Transverse colon (tissue), 4 donors: Measurements from ENCODE around the gene OSBPL2. TPM values are rescaled to one million over a fixed set of nuclear protein-coding genes. Genes with fewer than 3 reads are reported as not detected.

ENCODE experiments used
- DNase-seq: peaks from one replicate; pipeline ENCODE4 v3.0.0-alpha.2; 2019
- H3K27ac ChIP-seq, 4 donors: fragments of 200-600 bp; sonication (generic); 2 replicates each; pipeline ENCODE4 v1.5.1; 2016 to 2018; ENCODE audit warnings: inconsistent platforms in 4 of 4
- H3K27me3 ChIP-seq: fragments of 200-600 bp; sonication (generic); 2 replicates; pipeline ENCODE4 v1.5.1; 2017; ENCODE audit warnings: inconsistent platforms
- H3K36me3 ChIP-seq, 4 donors: fragments of 200-600 bp; sonication (generic); 2 replicates each; pipeline ENCODE4 v1.5.1; 2017 to 2019; ENCODE audit warnings: inconsistent platforms in 4 of 4
- H3K4me1 ChIP-seq, 4 donors: fragments of 200-600 bp; sonication (generic); 2 replicates each; pipeline ENCODE4 v1.5.1; 2017 to 2020; ENCODE audit warnings: inconsistent platforms in 4 of 4
- H3K4me3 ChIP-seq, 4 donors: fragments of 200-600 bp; sonication (generic); 1 replicate in 1 of 4; 2 replicates in 3 of 4; pipeline versions ENCODE4 v1.5.1 to v1.6.1; 2017 to 2019; ENCODE audit warnings: inconsistent platforms in 4 of 4
- H3K9me3 ChIP-seq, 2 donors: fragments of 200-600 bp; sonication (generic); 2 replicates each; pipeline ENCODE4 v1.5.1; 2017 to 2019; ENCODE audit warnings: inconsistent platforms in 2 of 2
- CTCF ChIP-seq, 5 experiments: fragments of 200-600 bp in 3 of 5; fragments of 450-650 bp in 2 of 5; sonication (generic) in 3 of 5; IDR thresholded peaks; 1 replicate in 2 of 5; 2 replicates in 3 of 5; pipeline ENCODE4 v1.5.1; 2016 to 2017; ENCODE audit warnings: antibody characterized with exemption in 5 of 5, inconsistent platforms in 3 of 5, mild to moderate bottlenecking in 2 of 5, moderate library complexity in 1 of 5
- EP300 ChIP-seq: sonication (generic); formaldehyde crosslinking; IDR thresholded peaks from one replicate; pipeline ENCODE4 v1.6.1; 2017; ENCODE audit warnings: antibody characterized with exemption, low read depth
- POLR2A ChIP-seq: fragments of 450-650 bp; IDR thresholded peaks from one replicate; pipeline ENCODE4 v1.6.1; 2016; ENCODE audit warnings: antibody characterized with exemption, mild to moderate bottlenecking, moderate library complexity
- POLR2AphosphoS5 ChIP-seq, 3 donors: sonication (generic); formaldehyde crosslinking; IDR thresholded peaks; one replicate each; pipeline ENCODE4 v1.6.1; 2016; ENCODE audit warnings: antibody characterized with exemption in 3 of 3
- WGBS, 2 donors: methylation state at CpG; one replicate each; pipeline ENCODE4 v1.1.5; 2018; ENCODE audit warnings: low coverage in 1 of 2; 5-methylcytosine and 5-hydroxymethylcytosine counted together
- in situ Hi-C, 4 donors: fragments of 200-750 bp; cut with MboI; loops; one replicate each; pipeline versions ENCODE4 v1.15.0 to v1.15.1; 2017; ENCODE audit warnings: low sequenced_read_pairs in 3 of 4, low pct_ligation_motif_present in 1 of 4, low pct_unique_long_range_greater_than_20kb in 1 of 4
- intact Hi-C: fragments of 100-400 bp; cut with DNase I; formaldehyde crosslinking; loops from one replicate; pipeline ENCODE4 v1.15.1; 2023; ENCODE audit warnings: low total_unique reads
- total RNA-seq, 4 donors: library from RNA; depleted of rRNA; stranded (reverse); fragments of >200 nt; gene quantifications; one replicate each; pipeline ENCODE4 v1.1.0, GENCODE V29; 2016

Gene OSBPL2
- total RNA-seq, 4 donors from 2014 or later = 36.2 to 101 (median 73.3) TPM

- Histone ChIP-seq H3K36me3 (peaks cover 0 to 46% (median 14%) of the 10 kb centered on the region in 4 donors), H3K9me3 (no peaks in the 10 kb centered on the region), H3K4me3 (no peak overlapping the region), H3K27ac (no peak overlapping the region), H3K4me1 (no peaks in the 10 kb centered on the region), H3K27me3 (no peaks in the 10 kb centered on the region)
- 93 to 100% methylated on average over 1 to 16 of the region's 17 CpGs for WGBS, 2 donors
- no peak for DNase-seq
- intact Hi-C loops (no loop called here), in situ Hi-C loops (no loop called here)
- TF ChIP-seq CTCF (IDR thresholded peaks at IDR 0.05) = no peak
- TF ChIP-seq POLR2AphosphoS5 (IDR thresholded peaks at IDR 0.05) = no peak
- no peak for TF ChIP-seq POLR2A
- no peak for TF ChIP-seq EP300
Observed at GRCh38 chr20:62269871-62270270, 31.6 kb downstream of the OSBPL2 start.

- Histone ChIP-seq H3K27me3 (no peaks in the 10 kb centered on the region), H3K4me3 (no peak overlapping the region), H3K4me1 (no peaks in the 10 kb centered on the region), H3K36me3 (peaks cover 0 to 31% (median 10%) of the 10 kb centered on the region in 4 donors), H3K27ac (no peak overlapping the region), H3K9me3 (no peaks in the 10 kb centered on the region)
- WGBS, 2 donors = 88% methylated on average over 4 of the region's 10 CpGs; no CpG with 5 or more reads in 1 of the 2 donors
- no peak for DNase-seq
- intact Hi-C loops (no loop called here), in situ Hi-C loops (no loop called here)
- TF ChIP-seq POLR2AphosphoS5 (IDR thresholded peaks at IDR 0.05) (no peak), POLR2A (no peak)
Observed at GRCh38 chr20:62272200-62272599, 33.9 kb downstream of the OSBPL2 start.

GRCh38 chr20:62273416-62273815 lies 35.1 kb downstream of the OSBPL2 start:
- in situ Hi-C loops (no loop called here), intact Hi-C loops (no loop called here)
- DNase-seq = no peak
- H3K4me3 ChIP-seq = no peak overlapping the region
- no peak for TF ChIP-seq EP300
- H3K4me1 ChIP-seq = no peaks in the 10 kb centered on the region
- H3K36me3 ChIP-seq = peaks cover 0 to 26% (median 9%) of the 10 kb centered on the region in 4 donors
- H3K9me3 ChIP-seq = no peaks in the 10 kb centered on the region
- no peak overlapping the region for H3K27ac ChIP-seq
- 95 to 96% methylated on average over 12 to 18 of the region's 18 CpGs for WGBS, 2 donors
- H3K27me3 ChIP-seq = no peaks in the 10 kb centered on the region

- intact Hi-C loops = no loop called here
- Histone ChIP-seq H3K4me3 (no peak overlapping the region), H3K27me3 (no peaks in the 10 kb centered on the region), H3K9me3 (no peaks in the 10 kb centered on the region), H3K4me1 (no peaks in the 10 kb centered on the region), H3K27ac (no peak overlapping the region), H3K36me3 (peaks cover 0 to 22% (median 10%) of the 10 kb centered on the region in 4 donors)
- WGBS, 2 donors = 75% methylated on average over 13 of the region's 13 CpGs; no CpG with 5 or more reads in 1 of the 2 donors
- no peak for DNase-seq
- TF ChIP-seq POLR2A (no peak), POLR2AphosphoS5 (IDR thresholded peaks at IDR 0.05) (no peak), EP300 (no peak), CTCF (IDR thresholded peaks at IDR 0.05) (no peak)
- in situ Hi-C loops = no loop called here
Observed at GRCh38 chr20:62274332-62274950, 36.1 kb downstream of the OSBPL2 start.

- in situ Hi-C loops = no loop called here
- DNase-seq = no peak
- Histone ChIP-seq H3K36me3 (peaks cover 0 to 26% (median 11%) of the 10 kb centered on the region in 4 donors), H3K9me3 (no peaks in the 10 kb centered on the region), H3K4me1 (no peaks in the 10 kb centered on the region), H3K27me3 (no peaks in the 10 kb centered on the region), H3K4me3 (no peak overlapping the region), H3K27ac (no peak overlapping the region)
- 86 to 89% methylated on average over 9 to 10 of the region's 10 CpGs for WGBS, 2 donors
- intact Hi-C loops = no loop called here
- TF ChIP-seq CTCF (IDR thresholded peaks at IDR 0.05) (no peak), POLR2AphosphoS5 (IDR thresholded peaks at IDR 0.05) (no peak), EP300 (no peak)
Observed at GRCh38 chr20:62275219-62275618, 36.9 kb downstream of the OSBPL2 start.
